K562 (cell line): ENCODE results near the gene SSR2. TPM values are rescaled to one million over a fixed set of nuclear protein-coding genes. Genes with fewer than 3 reads are reported as not detected.
A peak's percentile ranks its signal among the peaks of the same experiment; 100 is the strongest.

Source experiments
- HDAC1 ChIP-seq, 2 experiments: fragments of 450-650 bp; IDR thresholded peaks; 2 replicates each; pipeline ENCODE4 v1.6.1; 2016 to 2017; ENCODE audit warnings: inconsistent platforms in 1 of 2, mild to moderate bottlenecking in 1 of 2, moderate library complexity in 1 of 2
- KLF16 ChIP-seq: IDR thresholded peaks from 2 replicates; pipeline ENCODE4 v1.6.1; 2016; ENCODE audit warnings: antibody characterized with exemption
- NELFE ChIP-seq: IDR thresholded peaks from 2 replicates; pipeline ENCODE4 v1.6.1; 2011; ENCODE audit warnings: mild to moderate bottlenecking; ENCODE audit not compliant: insufficient read depth, insufficient read length
- NR2C2 ChIP-seq, 2 experiments: fragments of 200-800 bp in 1 of 2; sonication (Bioruptor generic) in 1 of 2; sonication (generic) in 1 of 2; formaldehyde crosslinking in 1 of 2; IDR thresholded peaks; 2 replicates each; pipeline versions ENCODE4 v1.6.1 to v1.8.0; 2016 to 2022; ENCODE audit warnings: mild to moderate bottlenecking in 1 of 2, missing compliant biosample characterization in 1 of 2, missing genetic modification characterization in 1 of 2, missing genetic modification reagents in 1 of 2
- RUNX1 ChIP-seq: sonication (generic); IDR thresholded peaks from 2 replicates; pipeline ENCODE4 v1.6.1; 2016; ENCODE audit warnings: antibody characterized with exemption, low read depth
- SNRNP70 ChIP-seq: fragments of 200-400 bp; formaldehyde crosslinking; optimal IDR thresholded peaks from 2 replicates; pipeline ENCODE3; 2017; ENCODE audit warnings: low read depth, low read length
- TCF3 ChIP-seq: sonication (generic); formaldehyde crosslinking; IDR thresholded peaks from 2 replicates; pipeline ENCODE4 v1.4.0; 2020; ENCODE audit warnings: mild to moderate bottlenecking, missing genetic modification reagents
- ZBTB9 ChIP-seq: fragments of 450-650 bp; formaldehyde crosslinking; IDR thresholded peaks from 2 replicates; pipeline ENCODE4 v1.4.0; 2020; ENCODE audit warnings: mild to moderate bottlenecking, moderate library complexity
- ZNF165 ChIP-seq: fragments of 250-450 bp; sonication (Bioruptor Pico); IDR thresholded peaks from 2 replicates; pipeline ENCODE4 v1.4.0; 2020; ENCODE audit warnings: borderline replicate concordance
- ZNF23 ChIP-seq: fragments of 250-450 bp; sonication (Bioruptor Pico); IDR thresholded peaks from 2 replicates; pipeline ENCODE4 v1.4.0; 2020; ENCODE audit warnings: mild to moderate bottlenecking
- ZNF274 ChIP-seq: IDR thresholded peaks from 2 replicates; pipeline ENCODE4 v1.6.1; 2011; ENCODE audit warnings: low read depth, mild to moderate bottlenecking, low read length, moderate library complexity, borderline replicate concordance
- ZNF444 ChIP-seq: fragments of 250-450 bp; sonication (Bioruptor Pico); IDR thresholded peaks from 2 replicates; pipeline ENCODE4 v1.4.0; 2020; ENCODE audit warnings: mild to moderate bottlenecking, moderate library complexity
- polyA plus RNA-seq, 8 experiments: library from polyadenylated mRNA; depleted of rRNA in 4 of 8; stranded (reverse) in 5 of 8; unstranded in 3 of 8; fragments of >200 nt; fragmentation: Nextera tagmentation in 2 of 8; fragmentation: Illumina TruSeq in 1 of 8; extraction: Ambion mirVana in 2 of 8; extraction: Trizol in 1 of 8; gene quantifications; 2 replicates each; pipeline versions ENCODE4 v1.2.1 to v1.2.3, GENCODE V29; 2011 to 2014; ENCODE audit warnings: inconsistent platforms in 1 of 8, missing spikeins in 1 of 8
- total RNA-seq, 7 experiments: library from RNA; depleted of rRNA in 6 of 7; stranded (reverse); fragments of >200 nt in 6 of 7; fragmentation: Illumina TruSeq in 2 of 7; extraction: Trizol in 2 of 7; gene quantifications; 2 replicates each; pipeline versions ENCODE4 v1.2.1 to v1.2.3, GENCODE V29; 2011 to 2021; ENCODE audit warnings: low replicate concordance in 1 of 7
- TF ChIP-seq, protein P1 (sequence below), 2 experiments: fragments of 150-350 bp in 1 of 2; IDR thresholded peaks; 2 replicates each; pipeline ENCODE4 v1.6.1; 2012 to 2016; ENCODE audit warnings: low read depth in 2 of 2, low read length in 2 of 2, mild to moderate bottlenecking in 1 of 2, moderate library complexity in 1 of 2
- TF ChIP-seq, protein P2 (sequence below): fragments of 150-350 bp; conservative IDR thresholded peaks from 2 replicates; pipeline ENCODE4 v1.6.1; 2014; ENCODE audit warnings: low read length
- TF ChIP-seq, protein P3 (sequence below): sonication (generic); formaldehyde crosslinking; IDR thresholded peaks from 2 replicates; pipeline ENCODE4 v1.8.0; 2023; ENCODE audit warnings: mild to moderate bottlenecking, missing genetic modification reagents

SSR2 gene
- total and polyA plus RNA-seq, 9 of the 15 experiments (the other 6 are each of a cell fraction or from before 2014, with no cell fraction given), result 161 to 411 (median 240) TPM

- 0 out of 2 replicates have a peak, but pooled peaks have one; percentile 61 for TF ChIP-seq ZBTB9
- peak in 1 of 2 experiments; percentile 86; a peak in 2 of 4 replicates for TF ChIP-seq HDAC1 (IDR thresholded peaks at IDR 0.05)
- TF ChIP-seq ZNF444, result no peak
- TF ChIP-seq ZNF23, result no peak
- TF ChIP-seq SNRNP70, result no peak
- TF ChIP-seq ZNF165, result no peak
- TF ChIP-seq, protein P1, sequence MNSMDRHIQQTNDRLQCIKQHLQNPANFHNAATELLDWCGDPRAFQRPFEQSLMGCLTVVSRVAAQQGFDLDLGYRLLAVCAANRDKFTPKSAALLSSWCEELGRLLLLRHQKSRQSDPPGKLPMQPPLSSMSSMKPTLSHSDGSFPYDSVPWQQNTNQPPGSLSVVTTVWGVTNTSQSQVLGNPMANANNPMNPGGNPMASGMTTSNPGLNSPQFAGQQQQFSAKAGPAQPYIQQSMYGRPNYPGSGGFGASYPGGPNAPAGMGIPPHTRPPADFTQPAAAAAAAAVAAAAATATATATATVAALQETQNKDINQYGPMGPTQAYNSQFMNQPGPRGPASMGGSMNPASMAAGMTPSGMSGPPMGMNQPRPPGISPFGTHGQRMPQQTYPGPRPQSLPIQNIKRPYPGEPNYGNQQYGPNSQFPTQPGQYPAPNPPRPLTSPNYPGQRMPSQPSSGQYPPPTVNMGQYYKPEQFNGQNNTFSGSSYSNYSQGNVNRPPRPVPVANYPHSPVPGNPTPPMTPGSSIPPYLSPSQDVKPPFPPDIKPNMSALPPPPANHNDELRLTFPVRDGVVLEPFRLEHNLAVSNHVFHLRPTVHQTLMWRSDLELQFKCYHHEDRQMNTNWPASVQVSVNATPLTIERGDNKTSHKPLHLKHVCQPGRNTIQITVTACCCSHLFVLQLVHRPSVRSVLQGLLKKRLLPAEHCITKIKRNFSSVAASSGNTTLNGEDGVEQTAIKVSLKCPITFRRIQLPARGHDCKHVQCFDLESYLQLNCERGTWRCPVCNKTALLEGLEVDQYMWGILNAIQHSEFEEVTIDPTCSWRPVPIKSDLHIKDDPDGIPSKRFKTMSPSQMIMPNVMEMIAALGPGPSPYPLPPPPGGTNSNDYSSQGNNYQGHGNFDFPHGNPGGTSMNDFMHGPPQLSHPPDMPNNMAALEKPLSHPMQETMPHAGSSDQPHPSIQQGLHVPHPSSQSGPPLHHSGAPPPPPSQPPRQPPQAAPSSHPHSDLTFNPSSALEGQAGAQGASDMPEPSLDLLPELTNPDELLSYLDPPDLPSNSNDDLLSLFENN (IDR thresholded peaks at IDR 0.05; ENCODE audit: low read depth in 2 of 2, low read length in 2 of 2), result 0 out of 4 replicates have a peak, but pooled peaks of 1 of the 2 experiments have one; percentile 37
- peak; percentile 68 for TF ChIP-seq NR2C2 (CRISPR knock-in tag; IDR thresholded peaks at IDR 0.05)
- TF ChIP-seq NR2C2 (tag; IDR thresholded peaks at IDR 0.05), result peak; percentile 93
- no peak for TF ChIP-seq RUNX1
- no peak for TF ChIP-seq ZNF274
- TF ChIP-seq NELFE, result no peak
- TF ChIP-seq TCF3 (CRISPR knock-in tag), result 0 out of 2 replicates have a peak, but pooled peaks have one; percentile 17
- TF ChIP-seq KLF16, result peak; percentile 70; the same call in 1 of the 2 replicates
- TF ChIP-seq, protein P2, sequence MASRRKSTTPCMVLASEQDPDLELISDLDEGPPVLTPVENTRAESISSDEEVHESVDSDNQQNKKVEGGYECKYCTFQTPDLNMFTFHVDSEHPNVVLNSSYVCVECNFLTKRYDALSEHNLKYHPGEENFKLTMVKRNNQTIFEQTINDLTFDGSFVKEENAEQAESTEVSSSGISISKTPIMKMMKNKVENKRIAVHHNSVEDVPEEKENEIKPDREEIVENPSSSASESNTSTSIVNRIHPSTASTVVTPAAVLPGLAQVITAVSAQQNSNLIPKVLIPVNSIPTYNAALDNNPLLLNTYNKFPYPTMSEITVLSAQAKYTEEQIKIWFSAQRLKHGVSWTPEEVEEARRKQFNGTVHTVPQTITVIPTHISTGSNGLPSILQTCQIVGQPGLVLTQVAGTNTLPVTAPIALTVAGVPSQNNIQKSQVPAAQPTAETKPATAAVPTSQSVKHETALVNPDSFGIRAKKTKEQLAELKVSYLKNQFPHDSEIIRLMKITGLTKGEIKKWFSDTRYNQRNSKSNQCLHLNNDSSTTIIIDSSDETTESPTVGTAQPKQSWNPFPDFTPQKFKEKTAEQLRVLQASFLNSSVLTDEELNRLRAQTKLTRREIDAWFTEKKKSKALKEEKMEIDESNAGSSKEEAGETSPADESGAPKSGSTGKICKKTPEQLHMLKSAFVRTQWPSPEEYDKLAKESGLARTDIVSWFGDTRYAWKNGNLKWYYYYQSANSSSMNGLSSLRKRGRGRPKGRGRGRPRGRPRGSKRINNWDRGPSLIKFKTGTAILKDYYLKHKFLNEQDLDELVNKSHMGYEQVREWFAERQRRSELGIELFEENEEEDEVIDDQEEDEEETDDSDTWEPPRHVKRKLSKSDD, result no peak
- TF ChIP-seq, protein P3, sequence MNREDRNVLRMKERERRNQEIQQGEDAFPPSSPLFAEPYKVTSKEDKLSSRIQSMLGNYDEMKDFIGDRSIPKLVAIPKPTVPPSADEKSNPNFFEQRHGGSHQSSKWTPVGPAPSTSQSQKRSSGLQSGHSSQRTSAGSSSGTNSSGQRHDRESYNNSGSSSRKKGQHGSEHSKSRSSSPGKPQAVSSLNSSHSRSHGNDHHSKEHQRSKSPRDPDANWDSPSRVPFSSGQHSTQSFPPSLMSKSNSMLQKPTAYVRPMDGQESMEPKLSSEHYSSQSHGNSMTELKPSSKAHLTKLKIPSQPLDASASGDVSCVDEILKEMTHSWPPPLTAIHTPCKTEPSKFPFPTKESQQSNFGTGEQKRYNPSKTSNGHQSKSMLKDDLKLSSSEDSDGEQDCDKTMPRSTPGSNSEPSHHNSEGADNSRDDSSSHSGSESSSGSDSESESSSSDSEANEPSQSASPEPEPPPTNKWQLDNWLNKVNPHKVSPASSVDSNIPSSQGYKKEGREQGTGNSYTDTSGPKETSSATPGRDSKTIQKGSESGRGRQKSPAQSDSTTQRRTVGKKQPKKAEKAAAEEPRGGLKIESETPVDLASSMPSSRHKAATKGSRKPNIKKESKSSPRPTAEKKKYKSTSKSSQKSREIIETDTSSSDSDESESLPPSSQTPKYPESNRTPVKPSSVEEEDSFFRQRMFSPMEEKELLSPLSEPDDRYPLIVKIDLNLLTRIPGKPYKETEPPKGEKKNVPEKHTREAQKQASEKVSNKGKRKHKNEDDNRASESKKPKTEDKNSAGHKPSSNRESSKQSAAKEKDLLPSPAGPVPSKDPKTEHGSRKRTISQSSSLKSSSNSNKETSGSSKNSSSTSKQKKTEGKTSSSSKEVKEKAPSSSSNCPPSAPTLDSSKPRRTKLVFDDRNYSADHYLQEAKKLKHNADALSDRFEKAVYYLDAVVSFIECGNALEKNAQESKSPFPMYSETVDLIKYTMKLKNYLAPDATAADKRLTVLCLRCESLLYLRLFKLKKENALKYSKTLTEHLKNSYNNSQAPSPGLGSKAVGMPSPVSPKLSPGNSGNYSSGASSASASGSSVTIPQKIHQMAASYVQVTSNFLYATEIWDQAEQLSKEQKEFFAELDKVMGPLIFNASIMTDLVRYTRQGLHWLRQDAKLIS (CRISPR knock-in tag), result 0 out of 2 replicates have a peak, but pooled peaks have one; percentile 1
Measured at GRCh38 chr1:156054500-156055280, 33.9 kb upstream of the SSR2 start, which contains the start of gene LAMTOR2 (continued).
